NCI-H1092 treated with DMSO at 0.1 percent for 48 hours (cell line): Measurements from ENCODE around the gene AIRE.
"Not testable (repeated sequence)": the region's sequence is repeated elsewhere in the genome, so short reads cannot be mapped to it uniquely, and the experiment has no call there.

ENCODE experiments used
- DNase-seq: peaks from one replicate; lab custom pipeline; 2025; lab: John Stamatoyannopoulos, UW

AIRE gene

GRCh38 chr21:44285138-44285992 is at the start of gene AIRE:
AIRE (plus strand) TSS chr21:44285876; CDS start chr21:44286007, 131 bp downstream.
- no peak for DNase-seq

- not testable (repeated sequence) for DNase-seq
These were observed 45.3 kb upstream of the AIRE start for GRCh38 chr21:44240353-44240752.

- not testable (repeated sequence) for DNase-seq
These were observed 44.8 kb upstream of the AIRE start, which contains the start of gene ICOSLG for GRCh38 chr21:44240842-44241241. ICOSLG (minus strand) TSS chr21:44240943; CDS start chr21:44240817, 126 bp downstream.

- not testable (repeated sequence) for DNase-seq
These were observed 44.4 kb upstream of the AIRE start for GRCh38 chr21:44241281-44241680.

GRCh38 chr21:44243980-44244379 is 41.7 kb upstream of the AIRE start:
- DNase-seq = not testable (repeated sequence)

GRCh38 chr21:44247904-44248303 is 37.8 kb upstream of the AIRE start:
- DNase-seq = not testable (repeated sequence)

GRCh38 chr21:44249204-44250037 is 36.3 kb upstream of the AIRE start:
- DNase-seq = not testable (repeated sequence)

- DNase-seq = no peak
These were observed 31.6 kb upstream of the AIRE start for GRCh38 chr21:44253832-44254710.

GRCh38 chr21:44255511-44255981 is 30.1 kb upstream of the AIRE start:
- DNase-seq = no peak

- DNase-seq = no peak
These were observed 27.5 kb upstream of the AIRE start for GRCh38 chr21:44258056-44258725.

- DNase-seq = no peak
These were observed 26.5 kb upstream of the AIRE start for GRCh38 chr21:44259082-44259705.

- no peak for DNase-seq
These were observed 25.6 kb upstream of the AIRE start for GRCh38 chr21:44260066-44260465.

- no peak for DNase-seq
These were observed 24.7 kb upstream of the AIRE start for GRCh38 chr21:44260791-44261631.

- DNase-seq = no peak
These were observed 23.9 kb upstream of the AIRE start, which contains the start of gene DNMT3L for GRCh38 chr21:44261675-44262295. DNMT3L (minus strand) TSS chr21:44261897; CDS start chr21:44261259, 638 bp downstream.

GRCh38 chr21:44262338-44263056 is 23.2 kb upstream of the AIRE start:
- no peak for DNase-seq

GRCh38 chr21:44263221-44263760 is 22.4 kb upstream of the AIRE start:
- no peak for DNase-seq

GRCh38 chr21:44263768-44264167 is 21.9 kb upstream of the AIRE start:
- DNase-seq = no peak

- no peak for DNase-seq
These were observed 19.9 kb upstream of the AIRE start for GRCh38 chr21:44265734-44266270.
